Dermis blood vessel endothelial cell (primary cell): ENCODE data around the gene PLPP3. TPM values are rescaled to one million over a fixed set of nuclear protein-coding genes. Genes with fewer than 3 reads are reported as not detected.
A peak's percentile ranks its signal among the peaks of the same experiment; 100 is the strongest.

ENCODE experiments used
- DNase-seq: peaks from one replicate; pipeline ENCODE4 v3.0.0; 2010
- total RNA-seq: library from RNA; depleted of rRNA; stranded (reverse); fragments of >200 nt; gene quantifications from 2 replicates; pipeline ENCODE4 v1.2.3, GENCODE V29; 2014

Gene PLPP3
- total RNA-seq, 1 donor from 2014 or later = 49.2 TPM

GRCh38 chr1:56457756-56458375, 121.5 kb downstream of the PLPP3 start:
- DNase-seq = peak; percentile 79

GRCh38 chr1:56456435-56457101, 122.8 kb downstream of the PLPP3 start:
- peak; percentile 76 for DNase-seq

GRCh38 chr1:56453417-56454078, 125.8 kb downstream of the PLPP3 start:
- no peak for DNase-seq

GRCh38 chr1:56453016-56453415, 126.3 kb downstream of the PLPP3 start:
- no peak for DNase-seq

- no peak for DNase-seq
These were observed 127.0 kb downstream of the PLPP3 start for GRCh38 chr1:56452027-56453011.

GRCh38 chr1:56451491-56451890, 127.9 kb downstream of the PLPP3 start:
- no peak for DNase-seq

- DNase-seq = no peak
These were observed 129.2 kb downstream of the PLPP3 start for GRCh38 chr1:56450004-56450666.

GRCh38 chr1:56448529-56449300, 130.6 kb downstream of the PLPP3 start:
- peak; percentile 67 for DNase-seq

- DNase-seq = no peak
These were observed 131.5 kb downstream of the PLPP3 start for GRCh38 chr1:56447823-56448222.

- no peak for DNase-seq
These were observed 132.7 kb downstream of the PLPP3 start for GRCh38 chr1:56446531-56447098.

GRCh38 chr1:56444960-56445646, 134.3 kb downstream of the PLPP3 start:
- DNase-seq = no peak

Other genes with a start within 250 kb of the PLPP3 start
- gene PRKAA2, start 65.8 kb upstream of the PLPP3 start, total RNA-seq = 3.2 and 4.9 TPM in 2 replicates
- gene FYB2, start 239.8 kb upstream of the PLPP3 start, total RNA-seq = not detected in 2 replicates